ENCODE data around the gene CSRP3. TPM values are rescaled to one million over a fixed set of nuclear protein-coding genes. Genes with fewer than 3 reads are reported as not detected.

CSRP3 gene
- total RNA-seq, 2 experiments from 2014 or later: not detected

GRCh38 chr11:19237813-19238212, 36.0 kb upstream of the CSRP3 start:
- ATAC-seq (ENCODE audit: low read depth) (no peak), DNase-seq (no peak)
- Mint-ChIP-seq H3K4me1 (peaks cover 23% of the 10 kb centered on the region), H3K27me3 (peaks cover 8% of the 10 kb centered on the region), H3K27ac (no peak overlapping the region), H3K4me3 (no peak overlapping the region), H3K9me3 (no peaks in the 10 kb centered on the region), H3K36me3 (peaks cover 55% of the 10 kb centered on the region)
- POLR2A ChIA-PET: no interaction called here

- POLR2A ChIA-PET: no interaction called here
- Mint-ChIP-seq H3K27ac (no peak overlapping the region), H3K9me3 (no peaks in the 10 kb centered on the region), H3K4me1 (peaks cover 23% of the 10 kb centered on the region), H3K4me3 (no peak overlapping the region), H3K36me3 (peaks cover 55% of the 10 kb centered on the region), H3K27me3 (peaks cover 3% of the 10 kb centered on the region)
- ATAC-seq (ENCODE audit: low read depth) (no peak), DNase-seq (no peak)
Observed at GRCh38 chr11:19237381-19237780, 35.6 kb upstream of the CSRP3 start.

GRCh38 chr11:19234231-19234817, 32.5 kb upstream of the CSRP3 start:
- Mint-ChIP-seq H3K27me3 (no peaks in the 10 kb centered on the region), H3K4me1 (peaks cover 17% of the 10 kb centered on the region), H3K36me3 (peaks cover 68% of the 10 kb centered on the region), H3K27ac (no peak overlapping the region), H3K9me3 (no peaks in the 10 kb centered on the region), H3K4me3 (no peak overlapping the region)
- DNase-seq (no peak), ATAC-seq (ENCODE audit: low read depth) (no peak)
- POLR2A ChIA-PET: interaction anchor here (1.5 kb wide), 1 partner anchor 10 kb away, joined by 3 read pairs; no protein-coding TSS in a partner anchor

GRCh38 chr11:19232910-19233503, 31.2 kb upstream of the CSRP3 start:
- POLR2A ChIA-PET: no interaction called here
- no peak for ATAC-seq (ENCODE audit: low read depth)
- H3K36me3 Mint-ChIP-seq: peaks cover 63% of the 10 kb centered on the region

GRCh38 chr11:19229671-19230070, 27.9 kb upstream of the CSRP3 start:
- H3K9me3 Mint-ChIP-seq: no peaks in the 10 kb centered on the region
- ATAC-seq (ENCODE audit: low read depth) (no peak), DNase-seq (no peak)
- H3K27me3 Mint-ChIP-seq: no peaks in the 10 kb centered on the region
- H3K4me3 Mint-ChIP-seq: no peak overlapping the region
- H3K27ac Mint-ChIP-seq: peak overlapping the region; percentile 6
- peaks cover 2% of the 10 kb centered on the region for H3K4me1 Mint-ChIP-seq
- POLR2A ChIA-PET: no interaction called here
- H3K36me3 Mint-ChIP-seq: peaks cover 56% of the 10 kb centered on the region

More at GRCh38 chr11:19232910-19233503, 31.2 kb upstream of the CSRP3 start:
- Mint-ChIP-seq H3K9me3 (no peaks in the 10 kb centered on the region), H3K4me3 (no peak overlapping the region), H3K27ac (no peak overlapping the region), H3K27me3 (no peaks in the 10 kb centered on the region), H3K4me1 (peaks cover 6% of the 10 kb centered on the region)
- DNase-seq: no peak

GRCh38 chr11:19228968-19229367, 27.2 kb upstream of the CSRP3 start:
- Mint-ChIP-seq H3K4me3 (no peak overlapping the region), H3K9me3 (no peaks in the 10 kb centered on the region), H3K36me3 (peaks cover 54% of the 10 kb centered on the region), H3K27ac (no peak overlapping the region), H3K27me3 (no peaks in the 10 kb centered on the region), H3K4me1 (peaks cover 2% of the 10 kb centered on the region)
- POLR2A ChIA-PET: no interaction called here
- DNase-seq (no peak), ATAC-seq (ENCODE audit: low read depth) (no peak)

GRCh38 chr11:19226378-19227195, 24.8 kb upstream of the CSRP3 start:
- peaks cover 57% of the 10 kb centered on the region for H3K36me3 Mint-ChIP-seq
- no peak overlapping the region for H3K27ac Mint-ChIP-seq
- POLR2A ChIA-PET: no interaction called here
- no peak overlapping the region for H3K4me3 Mint-ChIP-seq
- H3K4me1 Mint-ChIP-seq: peaks cover 2% of the 10 kb centered on the region
- no peaks in the 10 kb centered on the region for H3K9me3 Mint-ChIP-seq
- ATAC-seq (ENCODE audit: low read depth) (no peak), DNase-seq (no peak)
- H3K27me3 Mint-ChIP-seq: no peaks in the 10 kb centered on the region

- ATAC-seq (ENCODE audit: low read depth) (no peak), DNase-seq (no peak)
- H3K27me3 Mint-ChIP-seq: no peaks in the 10 kb centered on the region
- H3K9me3 Mint-ChIP-seq: no peaks in the 10 kb centered on the region
- POLR2A ChIA-PET: no interaction called here
- peaks cover 2% of the 10 kb centered on the region for H3K4me1 Mint-ChIP-seq
- H3K36me3 Mint-ChIP-seq: peaks cover 52% of the 10 kb centered on the region
- H3K4me3 Mint-ChIP-seq: no peak overlapping the region
- no peak overlapping the region for H3K27ac Mint-ChIP-seq
Observed at GRCh38 chr11:19225581-19225980, 23.8 kb upstream of the CSRP3 start.

- Mint-ChIP-seq H3K27ac (no peak overlapping the region), H3K4me3 (no peak overlapping the region), H3K9me3 (no peaks in the 10 kb centered on the region), H3K4me1 (peaks cover 1% of the 10 kb centered on the region), H3K36me3 (peaks cover 49% of the 10 kb centered on the region), H3K27me3 (no peaks in the 10 kb centered on the region)
- POLR2A ChIA-PET: interaction anchor here (0.5 to 0.8 kb wide), 2 partner anchors 9 to 701 kb away, joined by 3 read pairs; no protein-coding TSS in a partner anchor
- DNase-seq (no peak), ATAC-seq (ENCODE audit: low read depth) (no peak)
Observed at GRCh38 chr11:19225123-19225522, 23.3 kb upstream of the CSRP3 start.

GRCh38 chr11:19220903-19221724, 19.3 kb upstream of the CSRP3 start:
- Mint-ChIP-seq H3K4me3 (no peak overlapping the region), H3K27ac (no peak overlapping the region), H3K36me3 (peaks cover 32% of the 10 kb centered on the region), H3K9me3 (no peaks in the 10 kb centered on the region), H3K27me3 (peaks cover 6% of the 10 kb centered on the region), H3K4me1 (no peaks in the 10 kb centered on the region)
- POLR2A ChIA-PET: no interaction called here
- ATAC-seq (ENCODE audit: low read depth) (no peak), DNase-seq (no peak)

- Mint-ChIP-seq H3K4me3 (no peak overlapping the region), H3K27me3 (peaks cover 14% of the 10 kb centered on the region), H3K27ac (no peak overlapping the region), H3K36me3 (peaks cover 13% of the 10 kb centered on the region), H3K4me1 (no peaks in the 10 kb centered on the region), H3K9me3 (no peaks in the 10 kb centered on the region)
- ATAC-seq (ENCODE audit: low read depth): no peak
- POLR2A ChIA-PET: no interaction called here
- no peak for DNase-seq
Observed at GRCh38 chr11:19218786-19219460, 17.1 kb upstream of the CSRP3 start.

- Mint-ChIP-seq H3K9me3 (no peaks in the 10 kb centered on the region), H3K4me3 (no peak overlapping the region), H3K36me3 (peaks cover 10% of the 10 kb centered on the region), H3K4me1 (no peaks in the 10 kb centered on the region), H3K27ac (no peak overlapping the region), H3K27me3 (peaks cover 20% of the 10 kb centered on the region)
- DNase-seq: no peak
- ATAC-seq (ENCODE audit: low read depth): no peak
- POLR2A ChIA-PET: no interaction called here
Observed at GRCh38 chr11:19218216-19218615, 16.4 kb upstream of the CSRP3 start.

All from activated naive CD8-positive, alpha-beta T cell treated with anti-CD3 and anti-CD28 coated beads, Interleukin-2, amount 10 ng/mL, durations not matched to agents 7 days and 5 days (primary cell).